CD4-positive, alpha-beta T cell treated with Interleukin-10 for 1 hour (primary cell): ENCODE measurements around the gene BMPR1B.
"Not testable (repeated sequence)": the region's sequence is repeated elsewhere in the genome, so short reads cannot be mapped to it uniquely, and the experiment has no call there.

Experiments
- DNase-seq: peaks from one replicate; pipeline ENCODE4 v3.0.0-alpha.2; 2020

The BMPR1B gene

DNA sequence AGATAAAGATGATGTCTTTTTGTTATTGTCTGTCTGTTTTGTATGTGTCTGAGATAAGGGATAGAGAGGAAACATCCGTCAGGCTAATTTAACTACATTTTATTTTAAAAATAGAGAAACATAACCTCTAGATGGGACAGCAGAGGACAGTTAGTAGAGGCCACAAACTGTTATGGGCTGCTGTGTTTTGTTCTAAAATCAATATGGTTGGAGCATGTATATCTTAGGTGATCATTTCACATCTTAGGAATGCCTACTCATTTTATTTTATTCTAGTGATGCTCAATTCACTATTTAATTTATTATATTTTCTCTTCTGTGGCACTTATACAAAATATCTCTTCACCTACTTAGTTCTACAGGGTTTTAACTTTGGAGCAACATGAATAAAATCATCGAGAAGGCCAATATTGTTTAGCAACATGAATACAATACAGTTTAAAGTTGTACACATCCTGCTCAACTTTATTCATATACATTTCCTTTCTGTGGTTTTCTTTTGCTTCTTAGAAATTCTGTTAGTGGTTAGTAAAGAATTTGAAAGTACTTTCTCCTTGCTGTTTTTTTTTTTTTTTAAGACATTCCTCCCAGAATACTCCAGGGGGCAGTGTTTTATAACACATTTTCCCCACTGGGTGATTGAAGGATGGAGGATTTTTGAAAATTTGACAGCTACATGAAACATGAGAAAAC is 398.1 kb downstream of the BMPR1B start:
- peak; percentile 48 for DNase-seq

DNA sequence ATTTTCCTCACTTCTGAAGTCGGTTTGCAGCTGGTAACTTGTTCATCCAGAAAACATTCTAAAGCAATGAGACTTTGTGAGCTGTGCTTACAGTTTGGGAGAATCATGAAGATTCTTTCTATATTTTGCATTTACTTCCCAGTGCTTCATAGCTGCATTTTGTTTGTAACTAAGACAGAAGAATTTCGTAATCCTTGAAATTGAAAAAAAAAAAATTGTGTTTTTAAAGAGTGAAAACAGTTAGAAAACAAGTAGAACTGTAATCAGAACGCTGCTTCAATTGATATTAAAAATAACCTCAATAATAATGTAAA is 398.7 kb downstream of the BMPR1B start:
- no peak for DNase-seq

DNA sequence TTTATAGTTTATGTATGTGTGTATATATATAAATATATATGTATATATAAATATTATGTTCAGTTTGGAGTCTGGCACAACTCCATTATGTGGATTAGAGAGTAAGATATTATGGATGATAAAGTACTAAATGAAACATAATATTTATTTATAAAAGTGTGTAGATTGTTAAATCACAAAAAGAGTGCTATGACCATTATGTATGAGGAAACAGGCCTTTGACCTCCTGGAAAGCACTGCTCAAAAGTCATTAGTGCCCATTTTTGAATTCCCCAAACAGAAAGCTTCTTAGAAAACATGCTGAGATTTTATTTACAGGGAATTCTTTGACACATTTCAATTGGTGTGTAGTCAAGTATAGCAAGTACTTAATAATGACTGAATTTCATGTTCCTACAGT is 399.8 kb downstream of the BMPR1B start:
- DNase-seq, result no peak

DNA sequence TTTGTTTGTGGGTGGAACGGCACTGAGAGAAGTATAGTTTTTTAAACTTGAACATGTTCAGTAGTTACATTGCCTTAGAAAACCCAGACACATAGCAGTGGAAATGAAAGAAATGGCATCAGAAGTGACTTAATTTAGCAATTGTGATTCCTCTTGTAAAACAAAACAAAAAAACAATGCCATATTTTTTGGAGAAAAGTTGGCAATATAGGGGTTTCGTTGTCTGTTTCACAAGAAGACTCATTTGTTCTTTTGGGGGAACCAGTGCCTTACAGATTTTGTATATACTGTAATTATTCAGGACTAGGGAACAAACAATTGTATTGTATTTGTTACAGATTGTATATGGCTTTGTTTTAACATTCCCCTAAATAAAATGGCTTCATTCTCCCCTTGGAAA is 400.3 kb downstream of the BMPR1B start:
- DNase-seq, result no peak

DNA sequence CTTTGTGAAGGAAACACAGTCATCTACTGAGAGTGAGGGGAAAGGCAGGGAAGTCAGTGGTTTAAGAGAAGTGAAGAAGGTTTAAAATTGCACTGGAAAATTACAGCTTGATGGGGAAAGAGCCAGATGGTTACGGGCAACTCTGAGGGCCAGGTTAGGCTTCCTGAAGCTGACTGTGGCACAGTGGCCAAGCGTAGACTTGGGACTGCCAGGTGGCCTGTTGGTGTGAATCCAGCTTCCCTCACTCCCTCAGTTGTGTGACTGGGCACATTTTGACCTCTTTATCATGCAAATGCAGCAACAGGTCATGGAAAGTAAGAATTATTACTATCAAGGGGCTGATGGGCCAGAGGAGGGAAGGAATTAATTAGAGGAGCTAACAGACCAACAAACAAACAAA is 400.9 kb downstream of the BMPR1B start:
- DNase-seq, result no peak

DNA sequence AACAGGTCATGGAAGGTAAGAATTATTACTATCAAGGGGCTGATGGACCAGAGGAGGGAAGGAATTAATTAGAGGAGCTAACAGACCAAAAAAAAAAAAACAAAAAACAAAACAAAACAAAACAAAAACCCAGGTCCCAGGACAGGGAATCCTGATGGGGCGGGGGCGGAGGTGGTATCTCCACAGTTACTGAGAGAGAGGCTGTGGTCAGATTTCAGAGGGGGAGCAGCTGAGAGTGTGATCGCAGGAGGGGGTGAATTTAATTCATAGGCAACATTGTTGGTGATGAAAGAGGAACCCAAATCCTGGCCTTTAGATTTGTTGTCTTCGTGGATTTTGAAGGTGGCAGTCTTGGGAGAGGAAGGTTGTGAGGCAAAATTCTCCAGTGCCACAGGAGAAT is 401.6 kb downstream of the BMPR1B start:
- DNase-seq, result no peak

DNA sequence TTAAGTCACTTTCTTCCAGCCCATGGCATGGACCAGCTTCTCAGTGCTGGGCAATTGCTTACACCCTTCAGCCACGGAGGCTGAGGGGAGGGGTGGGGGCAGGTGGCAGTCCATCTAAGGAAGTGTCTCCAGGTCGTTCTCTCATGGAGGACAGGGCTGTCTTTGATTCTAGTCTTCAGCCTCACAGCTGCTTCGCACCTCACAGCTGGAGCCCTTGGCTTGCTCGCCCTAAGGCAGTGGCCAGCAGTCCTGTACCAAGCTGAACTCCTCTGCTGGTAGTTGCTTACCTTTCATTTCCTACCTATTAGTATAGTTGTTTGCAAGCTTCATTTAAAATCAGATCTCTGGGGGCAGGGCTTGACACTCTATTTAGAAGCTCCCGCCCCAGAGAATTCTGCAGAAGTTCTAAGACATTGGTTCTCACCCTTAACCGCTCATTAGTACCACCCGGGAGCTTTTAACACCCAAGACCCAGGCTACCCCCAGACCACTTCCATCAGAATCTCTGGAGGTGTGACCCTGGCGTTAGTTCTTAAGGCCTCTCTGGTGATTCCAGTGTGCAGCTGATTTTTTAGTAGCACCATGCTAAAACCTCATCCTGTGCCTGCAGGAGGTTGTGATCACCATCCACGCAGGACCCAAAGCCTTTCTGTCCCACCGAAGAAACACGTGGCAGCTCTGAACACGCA is 404.2 kb downstream of the BMPR1B start:
- no peak for DNase-seq

DNA sequence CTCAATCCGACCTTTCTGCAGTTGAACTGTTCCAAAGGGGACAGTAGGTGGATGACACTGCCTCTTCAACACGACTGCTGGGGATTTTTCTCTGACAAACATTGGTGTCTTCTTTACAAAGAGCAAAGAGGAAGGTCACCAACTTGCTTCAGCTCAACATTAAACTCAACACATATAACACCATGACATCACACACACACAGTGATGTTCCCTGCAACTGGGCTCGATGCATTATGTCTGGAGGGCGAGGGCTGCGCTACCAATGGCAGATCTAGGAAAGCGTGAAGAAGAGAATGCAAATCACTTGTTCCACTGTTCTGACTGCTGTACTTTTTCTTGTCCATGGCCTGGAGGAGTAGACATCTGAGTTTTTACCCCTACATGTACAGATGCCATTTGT is 405.1 kb downstream of the BMPR1B start:
- no peak for DNase-seq

DNA sequence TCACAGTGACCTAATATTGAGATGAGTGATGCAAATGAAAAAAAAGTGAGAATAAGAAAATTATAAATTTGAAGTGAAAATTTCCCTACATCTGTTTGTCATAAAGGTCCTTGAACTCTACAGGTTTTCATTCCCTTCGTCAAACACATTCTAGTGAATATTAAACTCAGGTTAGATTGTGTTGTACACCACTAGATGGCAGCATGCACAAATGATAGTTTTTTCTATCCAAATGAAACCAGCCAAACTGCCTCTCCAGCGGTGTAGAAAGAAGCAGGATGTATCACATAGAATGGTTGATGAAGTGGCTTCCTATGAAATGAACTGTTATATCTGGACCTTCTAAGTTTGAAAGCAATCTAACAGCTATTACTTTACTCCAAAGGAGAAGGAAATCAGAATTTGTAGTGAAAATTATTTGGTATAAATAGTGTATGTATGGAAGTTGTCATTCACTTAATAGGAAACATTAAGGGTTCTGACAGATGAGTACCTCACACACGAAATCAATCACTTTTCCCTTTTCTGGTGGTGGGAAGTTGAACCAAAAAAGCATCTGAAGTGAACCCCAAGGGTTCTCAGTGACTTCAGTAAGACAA is 408.3 kb downstream of the BMPR1B start:
- peak; percentile 66 for DNase-seq

DNA sequence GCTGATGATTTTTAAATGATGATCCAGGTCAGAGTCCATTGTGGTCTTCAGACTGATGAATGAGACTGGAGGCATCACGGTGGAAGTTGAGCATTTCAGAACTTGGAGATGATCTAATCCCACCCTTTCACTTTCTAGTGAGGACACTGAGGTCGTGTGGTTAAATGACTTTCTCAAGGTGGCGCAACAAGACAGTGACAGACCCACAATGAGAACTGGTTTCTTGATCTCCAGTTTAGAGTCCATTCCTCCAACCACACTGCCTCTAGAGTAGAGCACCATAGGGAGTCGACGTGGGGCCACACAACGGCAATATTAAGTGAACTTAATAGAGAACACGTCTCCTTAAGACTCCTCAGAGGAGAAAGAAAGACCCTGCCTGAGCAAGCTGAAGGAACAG is 410.1 kb downstream of the BMPR1B start:
- no peak for DNase-seq

DNA sequence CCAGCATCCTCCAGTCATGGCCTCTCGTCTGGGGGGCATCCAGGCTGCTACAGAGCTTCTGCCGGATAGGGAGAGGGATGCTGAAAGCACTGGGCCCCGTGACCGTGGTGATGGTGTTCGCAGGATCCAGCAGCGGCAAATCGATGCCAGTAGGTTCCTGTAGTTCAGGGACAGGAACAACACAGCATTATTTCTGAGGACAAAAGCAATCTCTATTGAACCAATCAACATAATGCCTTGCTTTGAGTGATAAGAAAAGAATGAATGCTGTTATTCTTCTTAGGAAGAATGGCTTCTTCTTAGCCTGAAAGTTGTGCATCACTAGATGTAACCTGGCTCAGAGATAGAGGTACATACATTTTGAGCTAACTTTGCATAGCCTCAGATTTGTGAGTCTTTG is 412.4 kb downstream of the BMPR1B start:
- DNase-seq, result no peak

DNA sequence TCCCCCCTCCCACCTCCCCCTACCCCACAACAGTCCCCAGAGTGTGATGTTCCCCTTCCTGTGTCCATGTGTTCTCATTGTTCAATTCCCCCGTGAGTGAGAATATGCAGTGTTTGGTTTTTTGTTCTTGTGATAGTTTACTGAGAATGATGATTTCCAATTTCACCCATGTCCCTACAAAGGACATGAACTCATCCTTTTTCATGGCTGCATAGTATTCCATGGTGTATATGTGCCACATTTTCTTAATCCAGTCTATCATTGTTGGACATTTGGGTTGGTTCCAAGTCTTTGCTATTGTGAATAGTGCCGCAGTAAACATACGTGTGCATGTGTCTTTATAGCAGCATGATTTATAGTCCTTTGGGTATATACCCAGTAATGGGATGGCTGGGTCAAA is 413.6 kb downstream of the BMPR1B start:
- not testable (repeated sequence) for DNase-seq

DNA sequence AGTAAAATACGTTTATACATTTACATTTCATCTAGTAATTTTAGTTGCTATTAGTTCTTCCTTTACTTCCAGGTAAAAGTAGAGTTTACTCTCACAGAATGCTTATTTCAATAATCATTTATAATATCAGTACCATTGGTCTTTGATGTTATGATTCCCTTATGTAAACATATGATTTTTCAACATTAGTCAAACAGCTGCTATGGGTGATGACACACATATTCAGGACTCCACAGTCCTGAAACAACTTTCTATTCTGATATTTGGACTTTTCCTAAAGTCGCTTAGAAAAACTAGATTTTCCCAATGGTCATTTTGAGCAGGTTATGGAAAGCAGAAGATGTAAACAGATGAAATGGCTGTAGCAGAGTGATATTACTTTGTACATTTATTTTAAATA is 421.2 kb downstream of the BMPR1B start:
- DNase-seq, result no peak

DNA sequence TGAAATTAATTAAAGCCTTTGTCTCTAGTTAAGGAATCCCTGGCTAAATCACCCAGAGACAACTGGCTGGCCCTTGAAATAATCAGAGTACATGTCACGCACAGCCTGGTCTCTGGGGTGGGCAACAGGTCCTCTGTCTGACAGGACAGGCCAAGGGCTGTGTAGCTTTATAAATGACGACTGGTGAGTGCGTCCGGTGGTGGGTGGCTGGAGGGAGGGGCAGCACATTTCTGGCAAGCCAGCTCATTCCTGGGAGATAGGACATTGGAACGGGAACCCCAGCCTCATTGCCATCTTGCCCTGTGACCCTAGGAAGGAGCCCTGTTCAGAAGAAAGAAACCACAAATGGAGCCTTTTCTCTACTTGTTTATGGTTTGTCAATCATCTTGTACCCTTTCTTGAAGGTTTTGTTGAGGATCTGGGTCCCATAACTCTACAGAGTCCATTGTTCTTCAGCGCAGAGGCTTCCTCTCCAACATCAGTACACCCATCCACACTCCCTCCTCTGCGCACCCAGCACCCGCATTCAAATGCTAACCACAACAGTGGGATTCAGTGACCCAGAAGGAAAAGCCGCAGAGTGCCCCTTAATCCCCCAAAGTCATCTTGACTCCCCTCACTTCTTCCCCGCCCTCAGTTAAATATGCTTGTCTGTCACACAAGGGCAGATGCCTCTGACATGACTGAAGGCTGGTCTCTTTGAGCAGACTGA is 422.9 kb downstream of the BMPR1B start:
- DNase-seq, result no peak

DNA sequence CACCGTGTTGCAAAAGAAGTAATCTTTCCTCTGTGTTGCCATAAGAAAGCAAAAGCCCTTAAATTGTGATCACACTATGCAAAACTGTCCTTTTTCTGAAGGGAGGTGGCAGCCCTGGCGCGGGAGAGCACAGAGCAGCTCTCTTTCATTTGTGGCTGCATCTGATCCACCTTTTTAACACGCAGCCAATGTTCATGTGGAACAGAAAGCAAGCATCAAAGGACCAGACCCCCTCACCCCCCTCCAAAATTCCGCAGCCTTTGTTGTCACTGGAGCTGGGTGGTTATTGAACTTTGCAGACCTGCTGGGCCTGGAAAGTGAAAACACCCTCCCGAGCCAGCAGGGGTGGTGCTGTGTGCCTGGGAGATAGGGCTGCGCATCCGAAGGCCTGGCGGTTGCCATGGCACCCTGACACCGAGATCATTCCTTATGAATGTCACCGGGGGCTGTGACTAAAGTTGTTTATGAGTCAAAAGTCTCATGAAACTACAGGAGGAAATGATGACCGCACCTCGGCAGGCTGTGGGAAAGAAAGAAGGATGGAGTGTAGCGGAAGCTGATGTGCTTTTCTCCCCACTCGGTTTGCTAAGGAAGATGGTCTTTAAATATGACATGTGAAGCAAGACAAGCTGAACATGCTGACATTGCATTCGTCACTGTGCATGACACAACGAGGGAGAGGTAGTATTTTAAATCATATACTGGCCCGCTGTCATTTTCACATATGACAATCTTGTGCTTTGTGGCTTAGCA is 423.7 kb downstream of the BMPR1B start:
- DNase-seq, result peak; percentile 12

DNA sequence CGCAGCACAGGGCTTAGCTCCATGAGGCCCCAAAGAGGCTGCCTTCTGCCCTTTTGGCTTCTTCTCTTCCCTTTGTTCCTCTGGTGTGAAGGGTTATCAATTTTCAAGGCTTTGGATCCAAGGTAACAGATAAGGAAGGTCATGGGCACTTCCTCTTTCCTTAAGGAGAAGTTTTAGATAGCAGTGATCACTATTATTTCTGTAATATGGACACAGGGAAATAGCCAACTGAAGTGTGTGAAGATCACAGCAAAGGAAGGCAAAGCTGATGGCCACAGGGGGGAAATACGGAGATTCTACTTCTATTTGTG is 424.2 kb downstream of the BMPR1B start:
- DNase-seq, result no peak

DNA sequence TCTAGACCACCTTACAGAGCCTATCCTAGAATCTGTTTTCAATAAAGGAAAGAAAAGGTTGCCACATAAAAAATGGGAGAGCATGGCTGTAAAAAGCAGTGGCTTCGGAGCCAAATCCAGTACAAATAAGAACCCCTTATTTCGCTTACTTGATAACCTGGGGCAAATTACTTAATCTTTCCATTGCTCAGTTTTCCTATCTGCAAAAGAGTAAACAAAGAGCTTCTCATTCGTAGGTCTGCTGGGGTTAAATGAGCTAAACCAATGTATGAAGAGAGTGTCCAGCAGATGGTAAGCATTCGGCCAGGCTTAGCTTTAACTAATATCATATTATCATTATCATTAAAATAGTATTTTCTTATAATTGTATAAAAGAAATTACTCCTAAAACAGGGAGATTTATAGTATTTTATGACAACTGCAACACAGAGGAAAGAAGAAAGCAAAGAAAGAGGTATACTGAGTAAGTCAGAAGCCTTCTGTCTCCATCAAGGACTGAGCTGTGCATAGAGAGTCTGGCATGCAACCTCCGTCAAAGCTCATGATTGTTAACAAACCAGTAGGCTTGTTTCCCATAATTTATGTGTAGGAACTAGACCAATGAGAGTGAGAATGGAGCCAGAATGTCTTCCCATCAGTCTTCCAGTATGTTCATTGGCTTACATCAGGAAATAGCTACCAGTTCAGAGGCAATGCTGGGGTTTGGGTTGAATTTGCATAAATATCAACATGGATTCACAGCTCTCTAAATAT is 426.1 kb downstream of the BMPR1B start:
- no peak for DNase-seq

DNA sequence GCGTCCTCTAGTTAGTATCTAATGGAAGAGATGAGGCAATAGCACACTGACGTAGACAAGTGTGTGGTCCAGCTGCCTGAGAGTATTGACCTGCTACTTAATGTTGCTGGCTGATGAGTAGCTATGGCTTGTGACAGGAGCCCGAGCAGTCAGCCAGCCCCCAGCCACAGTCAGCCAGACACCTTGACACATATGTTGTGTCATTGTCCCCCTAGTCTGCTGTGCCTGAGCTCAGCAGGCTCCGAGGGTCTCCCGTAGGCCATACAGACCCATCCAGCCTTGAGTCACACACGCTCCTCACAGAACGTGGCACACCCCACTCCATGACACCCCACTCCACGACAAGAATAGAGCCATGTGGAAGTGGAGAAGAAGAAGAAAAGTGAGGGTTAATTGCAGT is 428.9 kb downstream of the BMPR1B start:
- no peak for DNase-seq

DNA sequence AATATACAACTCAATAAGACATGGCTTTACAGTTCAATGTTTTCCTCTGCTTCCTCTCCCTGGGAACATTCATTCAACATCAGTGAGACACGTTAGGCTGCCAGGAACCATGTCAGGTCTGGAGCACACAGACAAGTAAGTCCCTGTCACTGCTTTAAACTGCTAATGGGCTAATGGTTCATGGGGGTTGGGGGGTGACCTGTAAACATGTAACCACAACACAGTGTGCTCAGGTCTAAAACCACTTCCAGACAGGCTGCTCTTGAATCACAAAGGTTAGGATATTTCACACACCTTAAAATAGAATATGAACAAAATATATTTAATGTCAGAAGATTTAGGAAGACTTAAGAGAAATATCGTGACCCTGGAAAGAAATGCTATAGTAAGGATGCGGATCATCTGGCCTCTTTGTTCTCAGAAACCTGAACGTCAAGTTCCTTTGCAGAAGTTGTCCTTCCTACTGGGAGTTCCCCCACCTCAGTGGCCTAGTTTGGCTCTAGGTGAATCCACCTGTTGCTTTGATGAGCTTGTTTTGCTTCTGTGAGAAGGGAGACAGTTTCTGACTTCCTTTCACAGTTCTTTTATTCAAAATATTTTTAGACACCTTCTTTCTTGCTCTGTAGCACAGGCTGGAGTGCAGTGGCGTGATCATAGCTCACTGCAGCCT is 431.1 kb downstream of the BMPR1B start:
- peak; percentile 30 for DNase-seq

DNA sequence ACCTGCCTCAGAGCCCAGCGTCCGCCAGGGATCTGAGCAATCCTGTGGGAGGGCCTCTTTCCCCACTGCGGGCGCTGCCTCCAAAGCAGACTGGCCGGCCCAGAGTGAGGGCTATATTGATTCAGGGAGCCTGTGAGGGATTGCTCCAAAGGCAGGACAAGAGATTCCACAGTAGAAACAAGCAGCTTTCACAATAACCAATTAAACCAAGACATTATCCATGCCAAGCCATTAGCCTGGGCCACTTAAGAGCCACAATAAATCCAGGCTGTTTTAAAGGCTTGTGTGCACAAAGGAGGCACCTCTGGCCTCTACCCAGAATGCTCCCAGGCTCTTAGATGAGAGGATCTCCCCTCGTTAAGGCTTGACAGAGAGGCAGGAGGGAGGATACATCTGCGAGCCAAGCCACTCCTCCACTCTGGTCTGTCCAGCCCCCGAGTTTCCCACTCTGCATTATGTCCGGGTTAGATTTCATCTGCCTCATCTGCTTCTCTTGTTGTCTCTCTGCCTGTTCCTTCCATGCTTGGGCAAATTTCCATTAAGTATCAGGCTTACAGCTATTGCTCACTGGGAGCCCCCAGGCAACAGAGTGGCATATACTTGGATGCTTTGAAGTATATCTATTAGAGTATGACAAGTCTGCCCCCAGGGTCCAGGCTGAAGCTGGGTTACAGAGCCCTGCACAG is 433.1 kb downstream of the BMPR1B start:
- DNase-seq, result no peak

DNA sequence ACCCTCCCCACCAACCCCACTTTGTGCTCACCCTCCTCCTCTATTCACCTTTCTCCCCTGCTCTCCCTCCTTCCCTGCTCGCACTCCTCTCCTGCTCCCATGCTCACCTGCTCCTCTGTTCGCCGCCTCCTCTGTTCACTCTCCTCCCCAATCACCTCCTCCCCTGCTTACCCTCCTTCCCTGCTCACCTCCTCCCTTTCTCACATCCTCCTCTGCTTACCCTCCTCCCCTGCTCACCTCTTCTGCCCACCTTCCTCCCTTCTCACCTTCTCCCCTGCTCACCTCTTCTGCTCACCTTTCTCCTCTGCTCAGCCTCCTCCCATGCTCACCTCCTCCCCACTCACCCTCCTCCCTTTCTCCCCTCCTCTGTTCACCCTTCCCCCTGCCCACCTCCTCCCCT is 433.8 kb downstream of the BMPR1B start:
- no peak for DNase-seq
